Ishikawa (cell line): ENCODE results near the gene NLRP9.

Experiments
- CEBPB ChIP-seq: IDR thresholded peaks from 2 replicates; pipeline ENCODE4 v1.6.1; 2012
- CREB1 ChIP-seq: IDR thresholded peaks from 2 replicates; pipeline ENCODE4 v1.6.1; 2012; ENCODE audit warnings: low read depth
- EP300 ChIP-seq: IDR thresholded peaks from 2 replicates; pipeline ENCODE4 v1.6.1; 2012; ENCODE audit warnings: borderline replicate concordance
- FOXM1 ChIP-seq: IDR thresholded peaks from 2 replicates; pipeline ENCODE4 v1.6.1; 2012; ENCODE audit warnings: low read depth, borderline replicate concordance
- MAX ChIP-seq: IDR thresholded peaks from 2 replicates; pipeline ENCODE4 v1.6.1; 2012
- NFIC ChIP-seq: IDR thresholded peaks from 2 replicates; pipeline ENCODE4 v1.6.1; 2012
- RAD21 ChIP-seq: IDR thresholded peaks from 2 replicates; pipeline ENCODE4 v1.6.1; 2012; ENCODE audit warnings: low read depth
- REST ChIP-seq: IDR thresholded peaks from 2 replicates; pipeline ENCODE4 v1.6.1; 2012; ENCODE audit warnings: low read depth, mild to moderate bottlenecking
- TAF1 ChIP-seq: IDR thresholded peaks from 2 replicates; pipeline ENCODE4 v1.6.1; 2012; ENCODE audit warnings: low read depth, mild to moderate bottlenecking
- TEAD4 ChIP-seq: IDR thresholded peaks from 2 replicates; pipeline ENCODE4 v1.6.1; 2012
- YY1 ChIP-seq: IDR thresholded peaks from 2 replicates; pipeline ENCODE4 v1.6.1; 2012; ENCODE audit warnings: low read depth
- ZBTB7A ChIP-seq: IDR thresholded peaks from 2 replicates; pipeline ENCODE4 v1.6.1; 2012; ENCODE audit warnings: low read depth

- TF ChIP-seq RAD21, result no peak
- no peak for TF ChIP-seq YY1
- no peak for TF ChIP-seq MAX
- TF ChIP-seq TAF1, result no peak
- no peak for TF ChIP-seq REST
- TF ChIP-seq CEBPB, result no peak
- no peak for TF ChIP-seq EP300
- TF ChIP-seq TEAD4, result no peak
- no peak for TF ChIP-seq CREB1
- TF ChIP-seq NFIC, result no peak
- TF ChIP-seq FOXM1, result no peak
- TF ChIP-seq ZBTB7A, result no peak
Measured at GRCh38 chr19:55696301-55697068, 41.7 kb downstream of the NLRP9 start.
